HG03571 (cell line): ENCODE results near the gene ACSL4.
A peak's percentile ranks its signal among the peaks of the same experiment; 100 is the strongest.
"Not testable (repeated sequence)": the region's sequence is repeated elsewhere in the genome, so short reads cannot be mapped to it uniquely, and the experiment has no call there.

Experiments used
- ATAC-seq: cut with Tn5 transposase; IDR thresholded peaks from one replicate; pipeline ENCODE4 v1.9.1; 2021; ENCODE audit not compliant: unreplicated experiment

Gene ACSL4

GRCh38 chrX:109732807-109733612 lies at the start of gene ACSL4:
ACSL4 (minus strand) TSS chrX:109733257; CDS start chrX:109683363, 49,894 bp downstream.
- peak; percentile 87 for ATAC-seq

- ATAC-seq, result no peak
These were observed 44.7 kb upstream of the ACSL4 start for GRCh38 chrX:109777749-109778148.

GRCh38 chrX:109776986-109777385 lies 43.9 kb upstream of the ACSL4 start:
- no peak for ATAC-seq

- ATAC-seq, result no peak
These were observed 43.4 kb upstream of the ACSL4 start for GRCh38 chrX:109776432-109776831.

GRCh38 chrX:109775386-109775785 lies 42.3 kb upstream of the ACSL4 start:
- no peak for ATAC-seq

- peak; percentile 99 for ATAC-seq
These were observed 41.6 kb upstream of the ACSL4 start for GRCh38 chrX:109774706-109775105.

GRCh38 chrX:109774136-109774535 lies 41.1 kb upstream of the ACSL4 start:
- ATAC-seq, result no peak

GRCh38 chrX:109773374-109773773 lies 40.3 kb upstream of the ACSL4 start:
- ATAC-seq, result no peak

- no peak for ATAC-seq
These were observed 37.7 kb upstream of the ACSL4 start for GRCh38 chrX:109770780-109771179.

GRCh38 chrX:109760922-109761250 lies 27.8 kb upstream of the ACSL4 start:
- no peak for ATAC-seq

GRCh38 chrX:109760209-109760921 lies 27.3 kb upstream of the ACSL4 start:
- no peak for ATAC-seq

- no peak for ATAC-seq
These were observed 20.2 kb upstream of the ACSL4 start for GRCh38 chrX:109753256-109753655.

GRCh38 chrX:109751698-109752097 lies 18.6 kb upstream of the ACSL4 start:
- ATAC-seq, result no peak

- no peak for ATAC-seq
These were observed 16.1 kb upstream of the ACSL4 start for GRCh38 chrX:109749207-109749606.

GRCh38 chrX:109747681-109748080 lies 14.6 kb upstream of the ACSL4 start:
- no peak for ATAC-seq

GRCh38 chrX:109742722-109743121 lies 9.7 kb upstream of the ACSL4 start:
- no peak for ATAC-seq

- not testable (repeated sequence) for ATAC-seq
These were observed 7.8 kb upstream of the ACSL4 start for GRCh38 chrX:109740896-109741295.

GRCh38 chrX:109740433-109740809 lies 7.4 kb upstream of the ACSL4 start:
- no peak for ATAC-seq

GRCh38 chrX:109739625-109740432 lies 6.8 kb upstream of the ACSL4 start:
- no peak for ATAC-seq

GRCh38 chrX:109735202-109735744 lies 2.2 kb upstream of the ACSL4 start:
- ATAC-seq, result no peak

- peak; percentile 25 for ATAC-seq
These were observed 591 bp upstream of the ACSL4 start for GRCh38 chrX:109733613-109734083.
